OCI-LY7 (cell line): Measurements from ENCODE around the gene FAN1. TPM values are rescaled to one million over a fixed set of nuclear protein-coding genes. Genes with fewer than 3 reads are reported as not detected.

Experiments used
- BruUV-seq: library from RNA; stranded (reverse); fragments of 400-500 nt; replicated peaks from 2 replicates; lab custom pipeline; 2021; lab: Mats Ljungman, UMichigan
- CTCF ChIA-PET: fragments of 300-600 bp; sonication (Branson Sonifier 250); formaldehyde crosslinking; loops from one replicate; lab custom pipeline; 2022; ENCODE audit warnings: antibody characterized with exemption; ENCODE audit not compliant: unreplicated experiment; lab: Charles Lee
- POLR2A ChIA-PET: fragments of 300-600 bp; sonication (Branson Sonifier 250); formaldehyde crosslinking; loops from one replicate; lab custom pipeline; 2022; ENCODE audit warnings: antibody characterized with exemption; lab: Charles Lee
- DNase-seq: peaks from one replicate; pipeline ENCODE4 v3.0.0-alpha.2; 2015; ENCODE audit warnings: low spot score
- H2AFZ ChIP-seq: fragments of 200-600 bp; sonication (generic), shearing (Covaris generic); 2 replicates; pipeline ENCODE4 v1.6.1; 2014; ENCODE audit warnings: mild to moderate bottlenecking, antibody characterized with exemption, low read length, moderate library complexity
- H3K27ac ChIP-seq: fragments of 200-600 bp; sonication (generic); 2 replicates; pipeline ENCODE4 v1.5.1; 2014; ENCODE audit warnings: mixed run types, low read depth, mild to moderate bottlenecking, moderate library complexity, low read length, inconsistent platforms; ENCODE audit not compliant: poor library complexity, severe bottlenecking
- H3K36me3 ChIP-seq: fragments of 200-600 bp; sonication (generic); 2 replicates; pipeline ENCODE4 v1.6.1; 2014; ENCODE audit warnings: mild to moderate bottlenecking, antibody characterized with exemption, low read length, moderate library complexity, mixed read lengths; ENCODE audit not compliant: insufficient read depth
- H3K4me1 ChIP-seq: fragments of 200-600 bp; sonication (generic); 2 replicates; pipeline ENCODE4 v1.5.1; 2014; ENCODE audit warnings: mild to moderate bottlenecking, low read length; ENCODE audit not compliant: insufficient read depth, poor library complexity, severe bottlenecking
- H3K4me2 ChIP-seq: fragments of 200-600 bp; sonication (generic); 2 replicates; pipeline ENCODE4 v1.6.1; 2014; ENCODE audit warnings: mild to moderate bottlenecking, low read length
- H3K4me3 ChIP-seq: fragments of 200-600 bp; sonication (generic); 2 replicates; pipeline ENCODE4 v1.5.1; 2014; ENCODE audit warnings: mild to moderate bottlenecking, low read depth, low read length; ENCODE audit not compliant: poor library complexity, severe bottlenecking
- H3K79me2 ChIP-seq: fragments of 200-600 bp; sonication (generic); 2 replicates; pipeline ENCODE4 v1.6.1; 2016; ENCODE audit warnings: low read depth, mild to moderate bottlenecking, low read length, moderate library complexity, mixed read lengths; ENCODE audit not compliant: insufficient read depth
- H3K9me2 ChIP-seq: fragments of 200-600 bp; sonication (generic); 2 replicates; pipeline ENCODE4 v1.6.1; 2016; ENCODE audit warnings: mild to moderate bottlenecking, low read length, mixed read lengths; ENCODE audit not compliant: insufficient read depth
- H3K9me3 ChIP-seq: fragments of 200-600 bp; sonication (generic); 2 replicates; pipeline ENCODE4 v1.6.1; 2014; ENCODE audit warnings: mild to moderate bottlenecking, mixed run types, low read length, mixed read lengths
- H4K20me1 ChIP-seq: fragments of 200-600 bp; sonication (generic); 2 replicates; pipeline ENCODE4 v1.6.1; 2014; ENCODE audit warnings: mild to moderate bottlenecking, antibody characterized with exemption, low read length, moderate library complexity, mixed read lengths; ENCODE audit not compliant: insufficient read depth
- CTCF ChIP-seq: fragments of 200-600 bp; sonication (generic); conservative IDR thresholded peaks from 2 replicates; pipeline ENCODE4 v1.5.1; 2014; ENCODE audit warnings: mild to moderate bottlenecking, antibody characterized with exemption, low read length, moderate library complexity, mixed read lengths
- EZH2phosphoT487 ChIP-seq: fragments of 200-600 bp; sonication (generic); IDR thresholded peaks from 2 replicates; pipeline ENCODE4 v1.6.1; 2018; ENCODE audit warnings: low read depth, borderline replicate concordance, mild to moderate bottlenecking, mixed run types, antibody characterized with exemption, low read length, moderate library complexity, mixed read lengths
- intact Hi-C: fragments of 100-400 bp; cut with micrococcal nuclease; formaldehyde crosslinking; loops from one replicate; pipeline ENCODE4 v1.10.0; 2022; ENCODE audit not compliant: unreplicated experiment
- total RNA-seq, 2 experiments: library from RNA; depleted of rRNA in 1 of 2; stranded (reverse); fragments of >200 nt in 1 of 2; shearing (Covaris generic) in 1 of 2; gene quantifications; 2 replicates each; pipeline ENCODE4 v1.2.3, GENCODE V29; 2014 to 2022

FAN1 gene
- total RNA-seq, 2 experiments from 2014 or later: 14.7 to 16.4 TPM

- Histone ChIP-seq H3K9me3 (no peaks in the 10 kb centered on the region), H3K79me2 (no peaks in the 10 kb centered on the region), H3K4me3 (no peak overlapping the region), H3K4me2 (no peak overlapping the region), H3K4me1 (peaks cover 5% of the 10 kb centered on the region), H4K20me1 (no peaks in the 10 kb centered on the region), H3K36me3 (peaks cover 4% of the 10 kb centered on the region; the same call in 1 of the 2 replicates), H3K27ac (no peak overlapping the region), H2AFZ (no peak overlapping the region), H3K9me2 (no peaks in the 10 kb centered on the region)
- TF ChIP-seq EZH2phosphoT487 (no peak), CTCF (no peak)
- ChIA-PET POLR2A (no interaction called here), CTCF (no interaction called here)
- no peak for DNase-seq
- no TSS peak for BruUV-seq
- intact Hi-C loops: no loop called here
Observed at GRCh38 chr15:30979457-30979856, 75.7 kb downstream of the FAN1 start.

- POLR2A ChIA-PET: interaction anchor here (1.3 kb wide), 2 partner anchors 15 to 46 kb away, joined by 4 to 5 read pairs; no protein-coding TSS in a partner anchor
Observed at GRCh38 chr15:30984118-30984517, 80.4 kb downstream of the FAN1 start.

More at GRCh38 chr15:30984118-30984517, 80.4 kb downstream of the FAN1 start:
- no peaks in the 10 kb centered on the region for H3K9me3 ChIP-seq
- DNase-seq: no peak
- H4K20me1 ChIP-seq: no peaks in the 10 kb centered on the region
- H3K4me1 ChIP-seq: peaks cover 14% of the 10 kb centered on the region
- CTCF ChIA-PET: no interaction called here
- H3K4me3 ChIP-seq: no peak overlapping the region
- H3K27ac ChIP-seq: no peak overlapping the region
- TF ChIP-seq EZH2phosphoT487 (no peak), CTCF (no peak)
- intact Hi-C loops: no loop called here
- H3K9me2 ChIP-seq: no peaks in the 10 kb centered on the region
- no TSS peak for BruUV-seq
- peak overlapping the region; percentile 34; the same call in 1 of the 2 replicates for H3K4me2 ChIP-seq
- H3K79me2 ChIP-seq: no peaks in the 10 kb centered on the region
- no peak overlapping the region for H2AFZ ChIP-seq
- H3K36me3 ChIP-seq: peaks cover 8% of the 10 kb centered on the region
